Superior temporal gyrus (tissue), 1 donor: Measurements from ENCODE around the gene MMADHC.

Source experiments
- DNase-seq: peaks from one replicate; pipeline ENCODE4 v3.0.0-alpha.2; 2016; ENCODE audit errors: extremely low spot score

The MMADHC gene

GRCh38 chr2:149587220-149587949, at the start of gene MMADHC:
Gene MMADHC (minus strand): TSS chr2:149587775. CDS start chr2:149587097, 678 bp downstream.
- peak; percentile 96 for DNase-seq

- DNase-seq, result no peak
Observed at GRCh38 chr2:149634103-149634502, 46.5 kb upstream of the MMADHC start.

GRCh38 chr2:149630445-149630844, 42.9 kb upstream of the MMADHC start:
- no peak for DNase-seq

GRCh38 chr2:149629026-149629425, 41.5 kb upstream of the MMADHC start:
- no peak for DNase-seq

GRCh38 chr2:149627111-149627801, 39.7 kb upstream of the MMADHC start:
- DNase-seq, result no peak

GRCh38 chr2:149625671-149626070, 38.1 kb upstream of the MMADHC start:
- no peak for DNase-seq

GRCh38 chr2:149625271-149625670, 37.7 kb upstream of the MMADHC start:
- no peak for DNase-seq

GRCh38 chr2:149622343-149622742, 34.8 kb upstream of the MMADHC start:
- no peak for DNase-seq

GRCh38 chr2:149617476-149617875, 29.9 kb upstream of the MMADHC start:
- DNase-seq, result no peak

GRCh38 chr2:149616681-149617456, 29.3 kb upstream of the MMADHC start:
- no peak for DNase-seq

GRCh38 chr2:149613704-149614103, 26.1 kb upstream of the MMADHC start:
- no peak for DNase-seq

GRCh38 chr2:149612122-149612521, 24.5 kb upstream of the MMADHC start:
- DNase-seq, result no peak

- no peak for DNase-seq
Observed at GRCh38 chr2:149611100-149611820, 23.7 kb upstream of the MMADHC start.

- DNase-seq, result no peak
Observed at GRCh38 chr2:149606251-149606811, 18.8 kb upstream of the MMADHC start.

GRCh38 chr2:149603248-149603647, 15.7 kb upstream of the MMADHC start:
- no peak for DNase-seq

GRCh38 chr2:149601141-149601796, 13.7 kb upstream of the MMADHC start:
- no peak for DNase-seq

- DNase-seq, result peak; percentile 92
Observed at GRCh38 chr2:149597668-149598326, 10.2 kb upstream of the MMADHC start.

GRCh38 chr2:149597050-149597667, 9.6 kb upstream of the MMADHC start:
- DNase-seq, result no peak

GRCh38 chr2:149596471-149596870, 8.9 kb upstream of the MMADHC start:
- DNase-seq, result no peak
